ENCODE data around the gene PLEKHN1. TPM values are rescaled to one million over a fixed set of nuclear protein-coding genes. Genes with fewer than 3 reads are reported as not detected.

PLEKHN1 gene, protein sequence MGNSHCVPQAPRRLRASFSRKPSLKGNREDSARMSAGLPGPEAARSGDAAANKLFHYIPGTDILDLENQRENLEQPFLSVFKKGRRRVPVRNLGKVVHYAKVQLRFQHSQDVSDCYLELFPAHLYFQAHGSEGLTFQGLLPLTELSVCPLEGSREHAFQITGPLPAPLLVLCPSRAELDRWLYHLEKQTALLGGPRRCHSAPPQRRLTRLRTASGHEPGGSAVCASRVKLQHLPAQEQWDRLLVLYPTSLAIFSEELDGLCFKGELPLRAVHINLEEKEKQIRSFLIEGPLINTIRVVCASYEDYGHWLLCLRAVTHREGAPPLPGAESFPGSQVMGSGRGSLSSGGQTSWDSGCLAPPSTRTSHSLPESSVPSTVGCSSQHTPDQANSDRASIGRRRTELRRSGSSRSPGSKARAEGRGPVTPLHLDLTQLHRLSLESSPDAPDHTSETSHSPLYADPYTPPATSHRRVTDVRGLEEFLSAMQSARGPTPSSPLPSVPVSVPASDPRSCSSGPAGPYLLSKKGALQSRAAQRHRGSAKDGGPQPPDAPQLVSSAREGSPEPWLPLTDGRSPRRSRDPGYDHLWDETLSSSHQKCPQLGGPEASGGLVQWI
- 0.28 and 0.54 TPM in 2 replicates for total RNA-seq (2012; rRNA removed)
- polyA plus RNA-seq (2012; rRNA removed) = 2.1 and 2.3 TPM in 2 replicates
- 0.66 and 1.7 TPM in 2 replicates for polyA plus RNA-seq (2012; cell fraction: cytosol; rRNA removed)
- 8.1 and 24.8 TPM in 2 replicates for polyA plus RNA-seq (2012; cell fraction: nucleus; rRNA removed; ENCODE audit: low replicate concordance)
- percentile 22 among the genes with signal in this experiment for Bru-seq, nascent RNA
- percentile 23 among the genes with signal in this experiment for BruChase-seq, experiment 1, labeled RNA remaining after a 6-hour chase
- percentile 24 among the genes with signal in this experiment for BruChase-seq, experiment 2, labeled RNA remaining after a 2-hour chase
- long read RNA-seq = 0 reads

GRCh38 chr1:966135-966703 is at the start of gene PLEKHN1:
Gene PLEKHN1 (plus strand): TSS chr1:966482. CDS start chr1:966532, 50 bp downstream.
- Histone ChIP-seq H3K14ac (replicated peaks; ENCODE audit: low read depth, low read length) (peak within 1 kb of the TSS; percentile 62), H4K5ac (ENCODE audit: low read depth, low read length) (peak within 1 kb of the TSS; percentile 86), H3K18ac (ENCODE audit: low read depth, low read length) (peak within 1 kb of the TSS; percentile 77; the same call in 1 of the 2 replicates), H3K4me2 (ENCODE audit: low read depth, low read length) (peak within 1 kb of the TSS; percentile 96), H3K4me1 (ENCODE audit: control insufficient read depth, insufficient read depth, low read length) (peaks cover 11% of the 10 kb centered on the region), H3K9me1 (ENCODE audit: insufficient read depth, low read length) (peaks cover 9% of the 10 kb centered on the region), H3K9me3 (ENCODE audit: control insufficient read depth, insufficient read depth, low read length) (no peaks in the 10 kb centered on the region), H3K79me1 (ENCODE audit: low read depth in 1 of 2, low read length in 2 of 2) (peaks cover 6 to 22% of the 10 kb centered on the region in 2 experiments; a peak in 3 of 4 replicates), H3K56ac (ENCODE audit: extremely low read depth, insufficient read depth, low read length) (no peak within 1 kb of the TSS; the same call in 1 of the 2 replicates), H3K4me3 (ENCODE audit: insufficient read depth, low read depth, low read length) (peak within 1 kb of the TSS; percentile 92), H3K23ac (ENCODE audit: low read depth, low read length) (peak within 1 kb of the TSS; percentile 61; the same call in 1 of the 2 replicates), H4K91ac (ENCODE audit: insufficient read depth, low read depth, low read length) (peak within 1 kb of the TSS; percentile 87), H2BK5ac (ENCODE audit: low read depth, low read length, poor library complexity, severe bottlenecking) (peak within 1 kb of the TSS; percentile 83), H3K9ac (ENCODE audit: low read depth, low read length) (peak within 1 kb of the TSS; percentile 85), H3K4ac (ENCODE audit: low read depth, low read length) (peak within 1 kb of the TSS; percentile 75), H2AK5ac (ENCODE audit: low read depth, low read length) (peak within 1 kb of the TSS; percentile 94), H2BK15ac (ENCODE audit: low read depth, low read length) (no peak within 1 kb of the TSS; the same call in 2 of the 3 replicates), H2AK9ac (replicated peaks; ENCODE audit: low read depth, low read length, poor library complexity) (peak within 1 kb of the TSS; percentile 93), H2BK120ac (ENCODE audit: low read depth, low read length) (peak within 1 kb of the TSS; percentile 66), H4K20me1 (ENCODE audit: insufficient read depth, low read length) (no peaks in the 10 kb centered on the region), H3K27me3 (ENCODE audit: control insufficient read depth, insufficient read depth, low read length) (peaks cover 5% of the 10 kb centered on the region; the same call in 1 of the 2 replicates), H3K27ac (ENCODE audit: insufficient read depth, low read length) (peak within 1 kb of the TSS; percentile 78; the same call in 1 of the 2 replicates), H2BK20ac (ENCODE audit: low read depth, low read length) (no peak within 1 kb of the TSS), H2AFZ (replicated peaks; ENCODE audit: low read length, poor library complexity) (peak within 1 kb of the TSS; percentile 91), H3K36me3 (ENCODE audit: control insufficient read depth, insufficient read depth, low read length) (peaks cover 20% of the 10 kb centered on the region), H4K8ac (ENCODE audit: low read depth in 2 of 2, low read length in 2 of 2) (peak within 1 kb of the TSS; percentile 76 to 89)
- intact Hi-C loops (cut with micrococcal nuclease) = no loop called here
- BruUV-seq (replicated peaks) = no TSS peak
- dilution Hi-C loops (cut with HindIII; ENCODE audit: low sequenced_read_pairs, unreplicated experiment) = no loop called here
- ChIA-PET POLR2A (ENCODE audit: unreplicated experiment) (no interaction called here), CTCF (no interaction called here)
- TF ChIP-seq RCOR1 (IDR thresholded peaks at IDR 0.05; ENCODE audit: insufficient replicate concordance, low read length) (no peak), POLR2A (IDR thresholded peaks at IDR 0.05; ENCODE audit: low read depth, low read length) (0 out of 2 replicates have a peak, but pooled peaks have one; percentile 22), BHLHE40 (IDR thresholded peaks at IDR 0.05; ENCODE audit: low read depth, low read length) (no peak), CHD1 (IDR thresholded peaks at IDR 0.05; ENCODE audit: low read depth, low read length) (no peak)
- TF ChIP-seq, protein P1, sequence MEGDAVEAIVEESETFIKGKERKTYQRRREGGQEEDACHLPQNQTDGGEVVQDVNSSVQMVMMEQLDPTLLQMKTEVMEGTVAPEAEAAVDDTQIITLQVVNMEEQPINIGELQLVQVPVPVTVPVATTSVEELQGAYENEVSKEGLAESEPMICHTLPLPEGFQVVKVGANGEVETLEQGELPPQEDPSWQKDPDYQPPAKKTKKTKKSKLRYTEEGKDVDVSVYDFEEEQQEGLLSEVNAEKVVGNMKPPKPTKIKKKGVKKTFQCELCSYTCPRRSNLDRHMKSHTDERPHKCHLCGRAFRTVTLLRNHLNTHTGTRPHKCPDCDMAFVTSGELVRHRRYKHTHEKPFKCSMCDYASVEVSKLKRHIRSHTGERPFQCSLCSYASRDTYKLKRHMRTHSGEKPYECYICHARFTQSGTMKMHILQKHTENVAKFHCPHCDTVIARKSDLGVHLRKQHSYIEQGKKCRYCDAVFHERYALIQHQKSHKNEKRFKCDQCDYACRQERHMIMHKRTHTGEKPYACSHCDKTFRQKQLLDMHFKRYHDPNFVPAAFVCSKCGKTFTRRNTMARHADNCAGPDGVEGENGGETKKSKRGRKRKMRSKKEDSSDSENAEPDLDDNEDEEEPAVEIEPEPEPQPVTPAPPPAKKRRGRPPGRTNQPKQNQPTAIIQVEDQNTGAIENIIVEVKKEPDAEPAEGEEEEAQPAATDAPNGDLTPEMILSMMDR (conservative IDR thresholded peaks at IDR 0.05; ENCODE audit: low read depth, low read length) = no peak
- peak; percentile 45 for DNase-seq
- in situ Hi-C loops (cut with MboI; ENCODE audit: low sequenced_read_pairs) = no loop called here
- ATAC-seq (ENCODE audit: low read depth) = peak; percentile 60
- WGBS, 2 experiments (ENCODE audit: extremely low coverage in 2 of 2, insufficient read length in 1 of 2) = 22% methylated on average over 6 of the region's 31 CpGs; no CpG with 5 or more reads in 1 of the 2 experiments
